ENCODE results near the gene GSE1.

GSE1 gene

GRCh38 chr16:85697431-85697830, 84.3 kb downstream of the GSE1 start:
- no peak for DNase-seq (ENCODE audit: low read depth, low spot score)

- no peak for DNase-seq (ENCODE audit: low read depth, low spot score)
Measured at GRCh38 chr16:85698459-85698891, 85.4 kb downstream of the GSE1 start.

- DNase-seq (ENCODE audit: low read depth, low spot score) = no peak
Measured at GRCh38 chr16:85698935-85699558, 85.9 kb downstream of the GSE1 start.

GRCh38 chr16:85699628-85700027, 86.5 kb downstream of the GSE1 start:
- DNase-seq (ENCODE audit: low read depth, low spot score) = no peak

- no peak for DNase-seq (ENCODE audit: low read depth, low spot score)
Measured at GRCh38 chr16:85704011-85704410, 90.9 kb downstream of the GSE1 start.

GRCh38 chr16:85704900-85705846, 92.1 kb downstream of the GSE1 start:
- no peak for DNase-seq (ENCODE audit: low read depth, low spot score)

GRCh38 chr16:85706449-85707034, 93.4 kb downstream of the GSE1 start:
- no peak for DNase-seq (ENCODE audit: low read depth, low spot score)

GRCh38 chr16:85707528-85708095, 94.5 kb downstream of the GSE1 start:
- DNase-seq (ENCODE audit: low read depth, low spot score) = no peak

GRCh38 chr16:85708338-85708737, 95.2 kb downstream of the GSE1 start:
- no peak for DNase-seq (ENCODE audit: low read depth, low spot score)

- no peak for DNase-seq (ENCODE audit: low read depth, low spot score)
Measured at GRCh38 chr16:85709766-85710585, 96.9 kb downstream of the GSE1 start.

- no peak for DNase-seq (ENCODE audit: low read depth, low spot score)
Measured at GRCh38 chr16:85710732-85711131, 97.6 kb downstream of the GSE1 start.

- no peak for DNase-seq (ENCODE audit: low read depth, low spot score)
Measured at GRCh38 chr16:85711982-85712587, 99.0 kb downstream of the GSE1 start.

GRCh38 chr16:85712801-85713200, 99.7 kb downstream of the GSE1 start:
- DNase-seq (ENCODE audit: low read depth, low spot score) = no peak

- DNase-seq (ENCODE audit: low read depth, low spot score) = no peak
Measured at GRCh38 chr16:85715169-85716021, 102.3 kb downstream of the GSE1 start.

- no peak for DNase-seq (ENCODE audit: low read depth, low spot score)
Measured at GRCh38 chr16:85716022-85716679, 103.0 kb downstream of the GSE1 start.

GRCh38 chr16:85716680-85717038, 103.5 kb downstream of the GSE1 start:
- no peak for DNase-seq (ENCODE audit: low read depth, low spot score)

- peak; percentile 25 for DNase-seq (ENCODE audit: low read depth, low spot score)
Measured at GRCh38 chr16:85717393-85718152, 104.5 kb downstream of the GSE1 start.

- no peak for DNase-seq (ENCODE audit: low read depth, low spot score)
Measured at GRCh38 chr16:85718153-85718477, 105.0 kb downstream of the GSE1 start.

- no peak for DNase-seq (ENCODE audit: low read depth, low spot score)
Measured at GRCh38 chr16:85718682-85719081, 105.6 kb downstream of the GSE1 start.

Measured in activated naive CD8-positive, alpha-beta T cell treated with anti-CD3 and anti-CD28 coated beads, Interleukin-2, amount 50 U/mL, for 16 hours (primary cell).